ENCODE data around the gene TMEM86B.

The TMEM86B gene

GRCh38 chr19:55264531-55264930 is 36.0 kb upstream of the TMEM86B start:
- no peak overlapping the region for H3K4me3 ChIP-seq (ENCODE audit: low read length)
- TF ChIP-seq ZNF274 (IDR thresholded peaks at IDR 0.05; ENCODE audit: low read depth, low read length): no peak

- no peak for TF ChIP-seq ZNF274 (IDR thresholded peaks at IDR 0.05; ENCODE audit: low read depth, low read length)
- H3K4me3 ChIP-seq (ENCODE audit: low read length): no peak overlapping the region
Measured at GRCh38 chr19:55262359-55262758, 33.8 kb upstream of the TMEM86B start.

- no peak overlapping the region for H3K4me3 ChIP-seq (ENCODE audit: low read length)
- no peak for TF ChIP-seq ZNF274 (IDR thresholded peaks at IDR 0.05; ENCODE audit: low read depth, low read length)
Measured at GRCh38 chr19:55261671-55262126, 33.1 kb upstream of the TMEM86B start.

- H3K4me3 ChIP-seq (ENCODE audit: low read length): peak overlapping the region; percentile 92
- no peak for TF ChIP-seq ZNF274 (IDR thresholded peaks at IDR 0.05; ENCODE audit: low read depth, low read length)
Measured at GRCh38 chr19:55259540-55260210, 31.1 kb upstream of the TMEM86B start.

GRCh38 chr19:55258828-55259539 is 30.4 kb upstream of the TMEM86B start, which contains the start of gene PPP6R1:
PPP6R1 (minus strand) TSS chr19:55259017; CDS start chr19:55247103, 11,914 bp downstream.
- TF ChIP-seq ZNF274 (IDR thresholded peaks at IDR 0.05; ENCODE audit: low read depth, low read length): no peak
- H3K4me3 ChIP-seq (ENCODE audit: low read length): peak within 1 kb of the TSS; percentile 92

GRCh38 chr19:55258476-55258827 is 29.9 kb upstream of the TMEM86B start:
- peak overlapping the region; percentile 92 for H3K4me3 ChIP-seq (ENCODE audit: low read length)
- no peak for TF ChIP-seq ZNF274 (IDR thresholded peaks at IDR 0.05; ENCODE audit: low read depth, low read length)

GRCh38 chr19:55257461-55258420 is 29.2 kb upstream of the TMEM86B start:
- no peak for TF ChIP-seq ZNF274 (IDR thresholded peaks at IDR 0.05; ENCODE audit: low read depth, low read length)
- peak overlapping the region; percentile 92 for H3K4me3 ChIP-seq (ENCODE audit: low read length)

GRCh38 chr19:55256562-55257460 is 28.2 kb upstream of the TMEM86B start:
- TF ChIP-seq ZNF274 (IDR thresholded peaks at IDR 0.05; ENCODE audit: low read depth, low read length): no peak
- H3K4me3 ChIP-seq (ENCODE audit: low read length): peak overlapping the region; percentile 92

- TF ChIP-seq ZNF274 (IDR thresholded peaks at IDR 0.05; ENCODE audit: low read depth, low read length): no peak
- peak overlapping the region; percentile 92; the same call in 1 of the 2 replicates for H3K4me3 ChIP-seq (ENCODE audit: low read length)
Measured at GRCh38 chr19:55255618-55256423, 27.3 kb upstream of the TMEM86B start.

GRCh38 chr19:55254625-55254977 is 26.0 kb upstream of the TMEM86B start:
- TF ChIP-seq ZNF274 (IDR thresholded peaks at IDR 0.05; ENCODE audit: low read depth, low read length): no peak
- peak overlapping the region; percentile 92; the same call in 1 of the 2 replicates for H3K4me3 ChIP-seq (ENCODE audit: low read length)

GRCh38 chr19:55253842-55254624 is 25.5 kb upstream of the TMEM86B start:
- no peak for TF ChIP-seq ZNF274 (IDR thresholded peaks at IDR 0.05; ENCODE audit: low read depth, low read length)
- peak overlapping the region; percentile 92; the same call in 1 of the 2 replicates for H3K4me3 ChIP-seq (ENCODE audit: low read length)

All from GM08714 (cell line).